BE2C (cell line): ENCODE measurements around the gene ZDHHC24.

Source experiments
- DNase-seq: peaks from one replicate; pipeline ENCODE4 v3.0.0-alpha.2; 2020
- H3K27me3 ChIP-seq: fragments of 250-450 bp; sonication (Bioruptor Pico); 2 replicates; pipeline ENCODE4 v1.5.1; 2020; ENCODE audit warnings: mild to moderate bottlenecking
- H3K36me3 ChIP-seq: fragments of 250-450 bp; sonication (Bioruptor Pico); 2 replicates; pipeline ENCODE4 v1.5.1; 2020; ENCODE audit warnings: mild to moderate bottlenecking
- H3K4me1 ChIP-seq: fragments of 250-450 bp; sonication (Bioruptor Pico); 2 replicates; pipeline ENCODE4 v1.5.1; 2020
- H3K4me3 ChIP-seq: 2 replicates; pipeline ENCODE4 v1.5.1; 2011; ENCODE audit warnings: low read depth, low read length
- H3K9me3 ChIP-seq: fragments of 250-450 bp; sonication (Bioruptor Pico); 2 replicates; pipeline ENCODE4 v1.5.1; 2020
- CTCF ChIP-seq: IDR thresholded peaks from 2 replicates; pipeline ENCODE4 v1.5.1; 2012; ENCODE audit warnings: mild to moderate bottlenecking, low read depth, low read length

The ZDHHC24 gene

GRCh38 chr11:66505276-66505816 lies 40.5 kb downstream of the ZDHHC24 start:
- H3K4me3 ChIP-seq = no peak overlapping the region
- no peaks in the 10 kb centered on the region for H3K36me3 ChIP-seq
- no peak for TF ChIP-seq CTCF
- H3K27me3 ChIP-seq = no peaks in the 10 kb centered on the region
- no peak for DNase-seq
- no peaks in the 10 kb centered on the region for H3K4me1 ChIP-seq
- no peaks in the 10 kb centered on the region for H3K9me3 ChIP-seq

- Histone ChIP-seq H3K27me3 (no peaks in the 10 kb centered on the region), H3K4me1 (no peaks in the 10 kb centered on the region), H3K9me3 (no peaks in the 10 kb centered on the region), H3K36me3 (peaks cover 7% of the 10 kb centered on the region; the same call in 1 of the 2 replicates), H3K4me3 (no peak overlapping the region)
- no peak for TF ChIP-seq CTCF
- DNase-seq = no peak
Observed at GRCh38 chr11:66498506-66498905, 47.3 kb downstream of the ZDHHC24 start.

- Histone ChIP-seq H3K4me1 (no peaks in the 10 kb centered on the region), H3K9me3 (no peaks in the 10 kb centered on the region), H3K36me3 (peaks cover 7% of the 10 kb centered on the region; the same call in 1 of the 2 replicates), H3K27me3 (no peaks in the 10 kb centered on the region), H3K4me3 (no peak overlapping the region)
- no peak for DNase-seq
- no peak for TF ChIP-seq CTCF
Observed at GRCh38 chr11:66497206-66497605, 48.6 kb downstream of the ZDHHC24 start.

- H3K4me3 ChIP-seq = no peak overlapping the region
- H3K27me3 ChIP-seq = no peaks in the 10 kb centered on the region
- no peak for TF ChIP-seq CTCF
- no peaks in the 10 kb centered on the region for H3K4me1 ChIP-seq
- DNase-seq = no peak
- H3K36me3 ChIP-seq = peaks cover 7% of the 10 kb centered on the region; the same call in 1 of the 2 replicates
- no peaks in the 10 kb centered on the region for H3K9me3 ChIP-seq
Observed at GRCh38 chr11:66495401-66495854, 50.4 kb downstream of the ZDHHC24 start.

GRCh38 chr11:66494935-66495334 lies 50.9 kb downstream of the ZDHHC24 start:
- H3K9me3 ChIP-seq = no peaks in the 10 kb centered on the region
- H3K27me3 ChIP-seq = no peaks in the 10 kb centered on the region
- no peak overlapping the region for H3K4me3 ChIP-seq
- no peak for DNase-seq
- no peak for TF ChIP-seq CTCF
- H3K36me3 ChIP-seq = peaks cover 7% of the 10 kb centered on the region; the same call in 1 of the 2 replicates
- no peaks in the 10 kb centered on the region for H3K4me1 ChIP-seq

- H3K27me3 ChIP-seq = no peaks in the 10 kb centered on the region
- H3K9me3 ChIP-seq = no peaks in the 10 kb centered on the region
- peaks cover 7% of the 10 kb centered on the region; the same call in 1 of the 2 replicates for H3K36me3 ChIP-seq
- no peak for TF ChIP-seq CTCF
- H3K4me1 ChIP-seq = no peaks in the 10 kb centered on the region
- no peak for DNase-seq
- H3K4me3 ChIP-seq = no peak overlapping the region
Observed at GRCh38 chr11:66494458-66494857, 51.4 kb downstream of the ZDHHC24 start.
